ENCODE data around the gene HPS4. TPM values are rescaled to one million over a fixed set of nuclear protein-coding genes. Genes with fewer than 3 reads are reported as not detected.

HPS4 gene
- total RNA-seq, 1 experiment from 2014 or later = 35.4 TPM

GRCh38 chr22:26435327-26436093 lies 48.1 kb downstream of the HPS4 start:
- CTCF ChIA-PET = no interaction called here
- POLR2A ChIA-PET = no interaction called here
- intact Hi-C loops (cut with micrococcal nuclease) = no loop called here

More at GRCh38 chr22:26435327-26436093, 48.1 kb downstream of the HPS4 start:
- no TSS peak for BruUV-seq (replicated peaks)
- Histone ChIP-seq H3K4me1 (ENCODE audit: control insufficient read depth in 1 of 2, insufficient read depth in 2 of 2, low read length in 2 of 2) (no peaks in the 10 kb centered on the region; a peak in 1 of 4 replicates), H3K36me3 (ENCODE audit: control insufficient read depth in 1 of 2, insufficient read depth in 2 of 2, low read length in 2 of 2) (peaks cover 0 to 6% of the 10 kb centered on the region in 2 experiments; a peak in 1 of 4 replicates), H3K9me2 (ENCODE audit: insufficient read depth) (no peaks in the 10 kb centered on the region), H3K27me3 (ENCODE audit: insufficient read depth, low read length) (no peaks in the 10 kb centered on the region), H3K79me2 (ENCODE audit: insufficient read depth, low read length) (no peaks in the 10 kb centered on the region), H3K4me2 (ENCODE audit: low read length) (no peak overlapping the region), H3K9ac (ENCODE audit: low read length) (no peak overlapping the region), H2AFZ (ENCODE audit: low read depth, low read length, poor library complexity, severe bottlenecking) (no peak overlapping the region), H3K4me3 (replicated peaks in 1 of 2; ENCODE audit: low read depth in 1 of 2, low read length in 2 of 2) (no peak overlapping the region), H4K20me1 (ENCODE audit: insufficient read depth) (no peaks in the 10 kb centered on the region), H3K27ac (ENCODE audit: low read depth, low read length) (no peak overlapping the region), H3K9me3 (ENCODE audit: control insufficient read depth in 1 of 2, insufficient read depth in 1 of 2, low read depth in 1 of 2, low read length in 2 of 2) (no peaks in the 10 kb centered on the region)
- DNase-seq (ENCODE audit: low read depth, low spot score) = no peak
- no peak for ATAC-seq
- no peak for TF ChIP-seq POLR2A (IDR thresholded peaks at IDR 0.05; ENCODE audit: borderline replicate concordance, extremely low read depth, insufficient read depth, insufficient read length)
- no peak for TF ChIP-seq RAD21 (IDR thresholded peaks at IDR 0.05; ENCODE audit: low read depth)
- no peak for TF ChIP-seq SIN3A (IDR thresholded peaks at IDR 0.05; ENCODE audit: low read depth)
- no peak for TF ChIP-seq ELF1 (IDR thresholded peaks at IDR 0.05; ENCODE audit: borderline replicate concordance, low read depth)
- TF ChIP-seq ATF3 (IDR thresholded peaks at IDR 0.05) = no peak
- no peak for TF ChIP-seq EZH2 (IDR thresholded peaks at IDR 0.05)
- TF ChIP-seq SRF (IDR thresholded peaks at IDR 0.05; ENCODE audit: low read depth) = no peak
- no peak for TF ChIP-seq CBX3 (IDR thresholded peaks at IDR 0.05; ENCODE audit: low read depth)
- no peak for TF ChIP-seq JUND (IDR thresholded peaks at IDR 0.05)
- TF ChIP-seq POLR2AphosphoS5 (IDR thresholded peaks at IDR 0.05; ENCODE audit: low read depth, low read length) = no peak
- no peak for TF ChIP-seq SP1 (IDR thresholded peaks at IDR 0.05; ENCODE audit: low read depth)
- no peak for TF ChIP-seq CTCF (IDR thresholded peaks at IDR 0.05 in 2 of 3, conservative IDR thresholded peaks at IDR 0.05 in 1 of 3; ENCODE audit: borderline replicate concordance in 1 of 3, insufficient read depth in 1 of 3, low read depth in 2 of 3, low read length in 2 of 3)
- RAD21 ChIA-PET (ENCODE audit: low non-redundant PET in 1 of 2, low total read pairs in 2 of 2, uncharacterized antibody in 2 of 2, unreplicated experiment in 2 of 2) = no interaction called here
